Neural progenitor cell (in vitro differentiated cells): ENCODE data around the gene MID1.

Experiments
- EZH2 ChIP-seq: fragments of 200-600 bp; sonication (generic); IDR thresholded peaks from 2 replicates; pipeline ENCODE4 v1.6.1; 2017; ENCODE audit warnings: antibody characterized with exemption, mild to moderate bottlenecking, moderate library complexity
- EZH2phosphoT487 ChIP-seq: fragments of 200-600 bp; sonication (generic); IDR thresholded peaks from 2 replicates; pipeline ENCODE4 v1.6.1; 2017; ENCODE audit warnings: antibody characterized with exemption
- TF ChIP-seq, protein P1 (sequence below): fragments of 200-600 bp; sonication (generic); IDR thresholded peaks from 2 replicates; pipeline ENCODE4 v1.5.1; 2017; ENCODE audit warnings: antibody characterized with exemption, mild to moderate bottlenecking

DNA sequence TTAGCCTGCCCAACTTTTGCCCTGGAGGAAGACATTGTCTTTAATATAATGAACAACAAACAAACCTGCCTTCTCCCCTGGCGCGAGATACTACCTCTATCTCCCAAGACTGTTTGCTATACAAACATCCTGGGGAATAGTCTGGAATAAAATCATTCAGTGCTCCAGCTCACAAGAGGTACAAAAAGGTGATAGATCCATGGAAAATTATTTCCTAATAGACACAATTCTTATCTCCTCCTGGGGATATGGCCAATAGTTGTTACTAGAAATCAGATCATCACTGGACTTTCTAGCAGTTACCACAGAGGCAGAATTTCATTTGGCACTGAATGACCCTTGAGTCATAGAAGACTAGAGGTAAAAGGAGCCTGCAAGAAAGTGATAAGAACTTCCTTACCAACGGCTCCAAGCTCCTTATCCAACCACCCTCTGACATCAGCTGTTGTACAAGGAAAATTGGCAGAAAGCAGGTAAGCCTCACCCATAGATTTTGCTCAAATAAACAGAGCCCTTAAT lies 38.1 kb downstream of the MID1 start:
- TF ChIP-seq EZH2 = no peak
- TF ChIP-seq, protein P1, sequence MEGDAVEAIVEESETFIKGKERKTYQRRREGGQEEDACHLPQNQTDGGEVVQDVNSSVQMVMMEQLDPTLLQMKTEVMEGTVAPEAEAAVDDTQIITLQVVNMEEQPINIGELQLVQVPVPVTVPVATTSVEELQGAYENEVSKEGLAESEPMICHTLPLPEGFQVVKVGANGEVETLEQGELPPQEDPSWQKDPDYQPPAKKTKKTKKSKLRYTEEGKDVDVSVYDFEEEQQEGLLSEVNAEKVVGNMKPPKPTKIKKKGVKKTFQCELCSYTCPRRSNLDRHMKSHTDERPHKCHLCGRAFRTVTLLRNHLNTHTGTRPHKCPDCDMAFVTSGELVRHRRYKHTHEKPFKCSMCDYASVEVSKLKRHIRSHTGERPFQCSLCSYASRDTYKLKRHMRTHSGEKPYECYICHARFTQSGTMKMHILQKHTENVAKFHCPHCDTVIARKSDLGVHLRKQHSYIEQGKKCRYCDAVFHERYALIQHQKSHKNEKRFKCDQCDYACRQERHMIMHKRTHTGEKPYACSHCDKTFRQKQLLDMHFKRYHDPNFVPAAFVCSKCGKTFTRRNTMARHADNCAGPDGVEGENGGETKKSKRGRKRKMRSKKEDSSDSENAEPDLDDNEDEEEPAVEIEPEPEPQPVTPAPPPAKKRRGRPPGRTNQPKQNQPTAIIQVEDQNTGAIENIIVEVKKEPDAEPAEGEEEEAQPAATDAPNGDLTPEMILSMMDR = no peak
- TF ChIP-seq EZH2phosphoT487 = no peak
